ENCODE results near the gene CTIF.

Gene CTIF

DNA sequence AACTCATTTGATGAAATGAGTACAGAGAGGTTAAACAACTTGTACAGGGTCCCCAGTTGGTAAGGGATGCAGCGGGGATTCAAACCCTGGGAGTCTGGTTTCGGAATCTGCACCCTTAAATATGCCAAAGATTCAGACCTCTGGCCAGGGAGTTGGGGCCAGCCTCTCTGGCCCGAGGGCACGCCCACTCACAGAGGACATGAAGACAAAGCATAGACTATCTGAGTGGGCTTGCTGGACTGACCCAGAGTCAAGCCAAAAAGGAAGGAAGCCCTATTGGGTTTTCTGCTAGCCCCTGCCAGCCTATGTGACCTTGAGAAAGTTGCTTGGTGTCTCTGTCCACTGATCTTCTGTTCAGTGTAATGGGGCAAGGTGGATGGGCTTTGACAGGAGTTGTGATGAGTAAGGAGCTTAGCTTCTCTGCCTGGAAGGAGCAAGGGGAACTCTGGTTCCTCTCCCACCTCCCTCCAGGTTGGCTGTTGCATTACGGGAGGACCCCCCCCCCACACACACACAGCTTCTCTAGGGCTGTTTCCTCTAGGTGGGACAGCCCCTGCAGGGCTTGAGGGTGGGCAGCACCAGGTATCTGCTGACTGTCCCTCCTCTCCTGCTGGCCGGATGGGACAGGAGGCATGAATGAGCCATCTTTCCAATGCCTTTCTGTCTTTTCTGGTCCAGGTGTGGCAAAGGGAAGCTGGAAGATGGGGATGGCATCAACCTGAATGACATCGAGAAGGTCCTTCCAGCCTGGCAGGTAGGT is 131.3 kb downstream of the CTIF start:
- no peak for DNase-seq

DNA sequence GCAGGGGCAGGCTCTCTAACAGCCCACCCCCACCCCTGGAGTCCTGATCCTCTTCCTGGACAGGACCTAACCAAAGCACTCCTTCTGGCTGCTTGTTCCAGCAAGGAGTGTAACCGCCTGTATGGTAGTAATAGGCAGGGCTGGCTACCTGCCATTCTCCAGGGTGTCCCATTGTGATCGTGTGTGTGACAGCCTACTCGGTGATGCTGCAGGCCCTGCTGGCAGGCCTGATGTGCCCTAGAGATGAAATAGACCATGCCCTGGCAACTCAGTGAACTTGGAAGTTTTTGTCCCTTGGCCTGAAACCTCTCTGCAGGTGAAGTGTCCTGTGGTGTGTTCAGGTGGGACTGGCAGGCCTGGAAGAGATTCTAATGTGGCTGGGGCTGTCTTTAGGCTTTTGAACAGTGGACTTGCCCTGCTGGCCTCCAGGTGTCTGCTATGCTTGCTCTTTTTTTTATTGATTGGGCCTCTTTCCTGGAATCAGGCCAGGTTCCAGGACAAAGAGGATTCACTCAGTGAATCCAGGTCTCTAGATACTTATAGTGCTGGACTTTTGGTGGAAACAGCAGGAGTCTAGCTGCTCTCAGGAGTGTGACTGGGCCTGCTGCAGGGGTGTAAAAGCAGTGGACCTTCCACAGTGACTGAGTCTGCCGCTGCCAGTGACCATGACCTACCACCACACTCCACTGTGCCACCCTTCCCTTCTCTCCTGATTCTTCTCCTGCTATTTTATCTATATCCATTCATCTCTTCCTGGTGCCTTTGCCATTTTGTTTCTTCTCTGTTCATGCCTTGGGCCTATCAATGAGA is 132.1 kb downstream of the CTIF start:
- DNase-seq, result no peak

- no peak for DNase-seq
Observed at GRCh38 chr18:48671561-48671945, 132.7 kb downstream of the CTIF start.

- DNase-seq, result no peak
Observed at GRCh38 chr18:48672671-48673340, 134.0 kb downstream of the CTIF start.

DNA sequence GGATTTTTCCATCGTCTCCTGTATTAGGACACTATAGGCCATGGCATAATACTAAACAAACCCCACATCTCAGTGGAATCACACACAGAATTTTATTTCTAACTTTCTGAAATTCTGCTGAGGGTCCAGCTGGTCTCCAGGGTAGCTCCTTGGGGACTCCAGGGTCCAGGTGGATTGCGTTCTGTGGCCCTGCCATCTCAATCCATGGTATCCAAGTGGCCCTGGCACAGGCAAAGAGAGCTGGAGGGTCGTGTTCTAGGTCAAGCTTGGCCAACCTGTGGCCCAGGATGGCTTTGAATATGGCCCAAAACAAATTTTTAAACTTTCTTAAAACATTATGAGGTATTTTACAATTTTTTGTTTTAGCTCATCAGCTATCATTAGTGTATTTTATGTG is 134.6 kb downstream of the CTIF start:
- no peak for DNase-seq

GRCh38 chr18:48673853-48674721 is 135.3 kb downstream of the CTIF start:
- no peak for DNase-seq

DNA sequence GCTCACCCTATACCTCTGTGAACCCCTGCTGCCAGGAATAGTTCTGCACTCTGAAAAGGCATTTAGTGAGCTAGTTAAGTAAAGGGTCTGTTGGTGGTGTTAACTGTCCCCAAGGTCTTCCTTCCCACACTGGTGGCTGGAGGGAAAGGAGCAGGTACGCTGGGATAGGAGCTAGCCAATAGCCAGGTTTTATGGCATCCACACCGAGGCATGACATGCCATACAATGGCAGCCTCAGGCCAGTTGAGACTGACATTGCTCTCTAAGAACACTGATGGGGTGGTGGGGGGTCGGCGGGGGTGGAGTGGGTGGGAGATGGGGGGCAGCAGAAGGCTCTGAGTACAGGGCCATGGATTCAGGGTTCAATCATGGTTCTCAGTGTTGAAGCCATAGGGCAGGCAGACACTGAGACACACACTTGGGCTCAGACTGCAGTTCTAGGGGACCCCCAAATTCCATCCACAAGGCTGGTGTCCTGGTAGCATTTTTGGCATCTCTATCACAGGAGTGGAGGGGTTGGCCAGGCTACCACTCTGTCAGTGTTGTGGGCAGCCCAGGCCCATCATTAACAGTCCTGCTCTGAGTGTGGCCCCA is 136.0 kb downstream of the CTIF start:
- DNase-seq, result no peak

GRCh38 chr18:48675352-48675761 is 136.5 kb downstream of the CTIF start:
- DNase-seq, result peak; percentile 83

DNA sequence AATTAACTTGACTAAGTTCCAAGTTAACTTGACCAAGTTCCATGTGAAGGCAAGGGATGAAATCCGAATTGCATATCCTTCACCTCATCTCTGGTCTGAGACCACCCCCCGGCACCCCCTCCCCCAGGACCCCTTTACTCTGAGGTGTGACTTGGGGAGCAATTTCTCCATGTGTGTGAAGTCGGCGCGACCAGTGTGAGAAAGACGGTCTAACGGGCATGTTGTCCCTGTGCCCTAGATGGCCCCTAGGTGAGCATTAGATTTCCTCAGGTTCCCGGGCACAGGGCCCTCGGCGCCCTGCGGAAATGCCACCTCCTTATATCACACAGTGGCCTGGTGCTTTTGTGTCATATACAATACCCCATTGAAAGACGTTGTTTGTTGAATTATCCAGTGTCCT is 137.1 kb downstream of the CTIF start:
- DNase-seq, result no peak

DNA sequence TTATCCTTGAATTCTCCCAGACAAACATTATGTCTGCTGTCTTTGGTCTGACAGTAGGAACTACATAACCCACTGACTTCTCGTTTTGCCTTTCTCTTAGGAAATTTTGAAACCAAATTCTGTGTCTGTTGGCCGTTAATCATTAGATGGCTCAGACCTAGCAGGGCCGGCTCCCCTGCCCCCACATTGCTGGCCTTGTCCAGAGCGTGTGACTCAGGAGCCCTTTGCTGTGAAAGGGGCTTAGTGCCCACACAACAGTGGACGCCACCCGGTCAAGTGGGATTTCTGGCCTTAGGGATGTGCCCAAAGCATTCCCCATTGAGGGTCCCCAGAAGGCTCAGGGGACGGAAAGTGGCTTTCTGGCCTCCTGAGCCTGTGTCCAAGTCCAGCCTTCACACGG is 137.5 kb downstream of the CTIF start:
- DNase-seq, result no peak

DNA sequence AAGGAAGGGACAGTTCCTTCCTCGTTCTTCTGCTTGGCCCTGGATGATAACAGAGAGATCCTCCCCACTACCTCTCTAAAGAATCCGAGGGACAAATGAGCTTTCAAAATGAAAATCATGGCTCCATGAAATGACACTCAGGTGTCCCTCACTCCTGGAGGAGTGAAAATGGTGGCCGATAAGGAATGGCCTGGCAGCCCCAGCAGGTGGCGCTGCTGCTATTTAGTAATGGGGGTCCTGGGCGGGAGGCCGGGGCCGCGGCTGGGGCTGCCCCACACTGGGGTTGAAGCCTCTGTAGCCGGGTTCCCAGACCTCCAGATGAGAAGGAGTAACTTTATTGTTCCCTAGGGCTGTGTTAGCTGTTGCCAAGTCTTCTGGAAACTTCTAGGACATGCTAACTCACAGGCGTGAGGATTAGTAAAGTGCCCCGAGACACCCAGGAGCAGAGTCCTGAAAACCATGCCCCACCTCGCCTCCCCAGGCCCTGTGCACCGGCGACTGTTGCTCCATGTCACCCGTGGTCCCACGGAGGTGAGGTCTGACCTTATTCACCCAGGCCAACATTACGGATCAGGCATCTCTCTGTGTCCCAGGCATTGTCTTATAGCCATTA is 138.0 kb downstream of the CTIF start:
- peak; percentile 65 for DNase-seq

- DNase-seq, result no peak
Observed at GRCh38 chr18:48678237-48679115, 139.6 kb downstream of the CTIF start.

DNA sequence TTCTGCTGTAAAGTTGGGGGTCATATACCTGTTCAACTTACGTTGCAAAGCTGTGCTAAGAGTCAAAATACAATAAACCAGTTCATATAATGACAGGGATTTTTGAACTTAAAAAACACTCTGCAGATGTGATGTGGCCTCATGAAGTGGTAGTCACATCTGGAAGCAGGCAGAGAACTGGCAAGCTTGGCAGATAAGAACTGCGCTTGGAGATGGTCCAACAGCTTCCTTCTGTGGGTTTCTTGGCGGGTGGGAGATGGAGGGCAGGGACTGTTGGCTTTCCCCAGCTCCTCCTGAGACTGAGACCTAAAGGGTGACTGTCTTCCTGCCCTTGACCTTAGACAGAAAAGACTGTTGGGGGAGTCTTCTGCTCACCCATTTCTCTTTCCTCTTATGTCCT is 140.4 kb downstream of the CTIF start:
- no peak for DNase-seq

GRCh38 chr18:48680339-48681250 is 141.8 kb downstream of the CTIF start:
- DNase-seq, result no peak

GRCh38 chr18:48682768-48683167 is 143.9 kb downstream of the CTIF start:
- DNase-seq, result no peak

DNA sequence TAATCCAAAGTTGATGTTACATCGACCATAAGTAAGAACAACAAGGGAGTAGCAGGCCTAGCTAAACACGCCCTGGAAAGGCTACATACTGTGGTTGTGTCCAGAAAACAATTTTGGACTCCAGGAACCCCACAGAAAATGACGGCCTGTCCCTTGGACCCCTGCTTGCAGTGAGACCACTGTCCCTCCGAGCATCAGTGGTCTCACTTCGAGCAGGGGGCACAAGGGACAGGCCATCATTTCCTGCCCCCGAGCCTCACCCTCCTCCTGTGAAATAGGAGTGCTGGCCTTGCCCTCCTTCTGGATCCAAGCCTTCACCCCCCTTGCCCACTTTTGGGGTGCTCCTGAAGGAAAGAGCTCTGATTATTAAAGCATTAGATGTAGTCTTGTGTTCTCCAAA is 144.4 kb downstream of the CTIF start:
- no peak for DNase-seq

GRCh38 chr18:48683661-48684060 is 144.8 kb downstream of the CTIF start:
- no peak for DNase-seq

- no peak for DNase-seq
Observed at GRCh38 chr18:48687346-48688042, 148.7 kb downstream of the CTIF start.

- DNase-seq, result no peak
Observed at GRCh38 chr18:48688961-48689360, 150.1 kb downstream of the CTIF start.
